HG02642 (cell line): ENCODE data around the gene EHBP1.

Experiments
- ATAC-seq: cut with Tn5 transposase; IDR thresholded peaks from one replicate; pipeline ENCODE4 v1.9.1; 2021; ENCODE audit warnings: mild to moderate bottlenecking; ENCODE audit not compliant: unreplicated experiment, poor library complexity

The EHBP1 gene

GRCh38 chr2:62933398-62933917 lies 227.9 kb downstream of the EHBP1 start:
- no peak for ATAC-seq

- no peak for ATAC-seq
Measured at GRCh38 chr2:62934517-62934916, 229.0 kb downstream of the EHBP1 start.

- ATAC-seq = no peak
Measured at GRCh38 chr2:62938126-62938525, 232.6 kb downstream of the EHBP1 start.

GRCh38 chr2:62939735-62940491 lies 234.4 kb downstream of the EHBP1 start:
- ATAC-seq = no peak

- no peak for ATAC-seq
Measured at GRCh38 chr2:62940697-62941096, 235.2 kb downstream of the EHBP1 start.

GRCh38 chr2:62941413-62941812 lies 235.9 kb downstream of the EHBP1 start:
- no peak for ATAC-seq

- ATAC-seq = no peak
Measured at GRCh38 chr2:62944362-62944761, 238.8 kb downstream of the EHBP1 start.

- ATAC-seq = no peak
Measured at GRCh38 chr2:62947403-62947802, 241.9 kb downstream of the EHBP1 start.

- no peak for ATAC-seq
Measured at GRCh38 chr2:62956651-62957050, 251.1 kb downstream of the EHBP1 start.

- ATAC-seq = no peak
Measured at GRCh38 chr2:62958206-62958605, 252.7 kb downstream of the EHBP1 start.

- no peak for ATAC-seq
Measured at GRCh38 chr2:62964050-62964449, 258.5 kb downstream of the EHBP1 start.

- no peak for ATAC-seq
Measured at GRCh38 chr2:62964671-62965070, 259.2 kb downstream of the EHBP1 start.

GRCh38 chr2:62966991-62967390 lies 261.5 kb downstream of the EHBP1 start:
- no peak for ATAC-seq

- no peak for ATAC-seq
Measured at GRCh38 chr2:62968168-62968567, 262.7 kb downstream of the EHBP1 start.

- no peak for ATAC-seq
Measured at GRCh38 chr2:62968668-62969067, 263.2 kb downstream of the EHBP1 start.

- no peak for ATAC-seq
Measured at GRCh38 chr2:62971936-62972335, 266.4 kb downstream of the EHBP1 start.

- no peak for ATAC-seq
Measured at GRCh38 chr2:62972601-62973000, 267.1 kb downstream of the EHBP1 start.

- no peak for ATAC-seq
Measured at GRCh38 chr2:62974999-62975398, 269.5 kb downstream of the EHBP1 start.

GRCh38 chr2:62991605-62992004 lies 286.1 kb downstream of the EHBP1 start:
- ATAC-seq = no peak

- no peak for ATAC-seq
Measured at GRCh38 chr2:62992561-62992960, 287.0 kb downstream of the EHBP1 start.

- ATAC-seq = no peak
Measured at GRCh38 chr2:62994206-62994605, 288.7 kb downstream of the EHBP1 start.

- ATAC-seq = no peak
Measured at GRCh38 chr2:62996534-62997186, 291.1 kb downstream of the EHBP1 start.
